ENCODE measurements around the gene SLC39A6.

SLC39A6 gene

GRCh38 chr18:36114251-36114650 lies 14.9 kb downstream of the SLC39A6 start:
- peaks cover 11 to 78% of the 10 kb centered on the region in 2 experiments; a peak in 2 of 3 replicates for H3K36me3 ChIP-seq (ENCODE audit: control insufficient read depth in 2 of 2, insufficient read depth in 1 of 2, low read length in 2 of 2)
- TF ChIP-seq ZFP3 (tag by site-specific recombination; IDR thresholded peaks at IDR 0.05; ENCODE audit: low read depth): no peak
- TF ChIP-seq ZNF112 (tag by site-specific recombination; IDR thresholded peaks at IDR 0.05): no peak
- TF ChIP-seq ZNF792 (tag by site-specific recombination; IDR thresholded peaks at IDR 0.05): no peak
- TF ChIP-seq ZBTB7A (tag by site-specific recombination; IDR thresholded peaks at IDR 0.05; ENCODE audit: low read depth): no peak
- no peak for TF ChIP-seq ZNF658 (tag by site-specific recombination; IDR thresholded peaks at IDR 0.05)
- TF ChIP-seq BCL11B (tag by site-specific recombination; IDR thresholded peaks at IDR 0.05; ENCODE audit: low read depth): no peak
- TF ChIP-seq ZBTB21 (tag by site-specific recombination; IDR thresholded peaks at IDR 0.05): no peak
- TF ChIP-seq ZBTB8A (tag by site-specific recombination; IDR thresholded peaks at IDR 0.05): no peak
- no peak for TF ChIP-seq KLF9 (tag by site-specific recombination; IDR thresholded peaks at IDR 0.05; ENCODE audit: low read depth)
- TF ChIP-seq ZNF473 (tag by site-specific recombination; IDR thresholded peaks at IDR 0.05): no peak
- no peak for TF ChIP-seq ZNF391 (tag by site-specific recombination; IDR thresholded peaks at IDR 0.05; ENCODE audit: borderline replicate concordance, low read depth)
- TF ChIP-seq SALL2 (tag by site-specific recombination; IDR thresholded peaks at IDR 0.05; ENCODE audit: borderline replicate concordance): no peak
- ChIA-PET CTCF (interaction anchor here (0.6 to 1.4 kb wide), 2 partner anchors 19 to 170 kb away, joined by 3 to 6 read pairs; no protein-coding TSS in a partner anchor), POLR2A (no interaction called here)
- H3K9me3 ChIP-seq (ENCODE audit: control insufficient read depth, insufficient read depth, low read depth, low read length): no peaks in the 10 kb centered on the region
- no peaks in the 10 kb centered on the region for H3K4me1 ChIP-seq (ENCODE audit: control insufficient read depth, insufficient read depth, low read length)
- H3K4me3 ChIP-seq (ENCODE audit: low read depth, low read length): no peak overlapping the region
- H3K27ac ChIP-seq (ENCODE audit: extremely low read depth, low read depth, low read length): no peak overlapping the region

DNA sequence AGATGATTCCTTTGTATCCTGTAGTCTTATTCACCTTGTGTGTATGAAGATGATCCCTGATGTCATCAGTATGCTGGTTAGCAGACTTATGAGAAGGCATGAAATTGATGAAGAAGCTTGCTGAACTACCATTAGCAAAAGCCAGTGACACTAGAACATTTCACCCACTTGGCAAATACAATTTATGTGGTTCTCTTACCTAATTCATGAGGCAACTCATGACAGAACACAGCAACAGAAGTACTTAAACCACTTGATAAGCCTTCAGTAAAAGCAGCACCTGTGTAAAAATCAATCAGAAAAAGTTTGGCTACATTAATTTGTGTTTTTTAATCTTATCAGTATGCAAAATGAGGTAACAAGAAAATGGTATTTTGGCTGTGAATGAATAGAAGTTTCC lies 16.8 kb downstream of the SLC39A6 start:
- H3K9me3 ChIP-seq (ENCODE audit: control insufficient read depth, insufficient read depth, low read depth, low read length): no peaks in the 10 kb centered on the region
- peaks cover 11 to 80% of the 10 kb centered on the region in 2 experiments; a peak in 2 of 3 replicates for H3K36me3 ChIP-seq (ENCODE audit: control insufficient read depth in 2 of 2, insufficient read depth in 1 of 2, low read length in 2 of 2)
- POLR2A ChIA-PET: interaction anchor here (1.0 kb wide), 1 partner anchor 17 kb away, joined by 3 read pairs; the partner anchor contains the start of gene SLC39A6
- no peaks in the 10 kb centered on the region for H3K4me1 ChIP-seq (ENCODE audit: control insufficient read depth, insufficient read depth, low read length)
- H3K4me3 ChIP-seq (ENCODE audit: low read depth, low read length): no peak overlapping the region
- CTCF ChIA-PET: no interaction called here
- H3K27ac ChIP-seq (ENCODE audit: extremely low read depth, low read depth, low read length): no peak overlapping the region
- TF ChIP-seq ZNF626 (tag by site-specific recombination; IDR thresholded peaks at IDR 0.05) (no peak), KLF9 (tag by site-specific recombination; IDR thresholded peaks at IDR 0.05; ENCODE audit: low read depth) (no peak), ZNF701 (tag by site-specific recombination; IDR thresholded peaks at IDR 0.05) (no peak), ZNF549 (tag by site-specific recombination; IDR thresholded peaks at IDR 0.05) (no peak), ZNF426 (tag by site-specific recombination; IDR thresholded peaks at IDR 0.05) (no peak), ZNF629 (tag by site-specific recombination; IDR thresholded peaks at IDR 0.05) (no peak), ELK4 (IDR thresholded peaks at IDR 0.05; ENCODE audit: borderline replicate concordance, low read depth, low read length) (no peak), ZNF555 (tag by site-specific recombination; conservative IDR thresholded peaks at IDR 0.05) (no peak)

DNA sequence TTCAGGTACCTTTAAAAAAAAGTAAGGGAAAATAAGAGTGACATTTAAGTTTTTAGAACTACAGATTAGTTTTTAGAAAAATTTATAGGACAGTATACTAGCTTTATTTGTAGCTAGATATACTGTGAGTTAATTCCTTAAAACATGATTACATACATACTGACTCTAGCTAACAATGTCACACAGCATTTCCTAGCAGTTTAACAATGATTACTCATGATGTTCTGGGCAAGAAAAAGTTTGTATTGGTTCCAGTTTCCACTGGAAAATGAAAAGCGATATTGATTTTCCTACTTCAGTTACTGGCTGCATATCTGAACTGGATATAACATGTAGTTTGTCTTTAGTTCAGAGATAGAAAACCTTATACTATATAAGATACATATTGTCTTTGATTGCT lies 19.4 kb downstream of the SLC39A6 start:
- Histone ChIP-seq H3K36me3 (ENCODE audit: control insufficient read depth in 2 of 2, insufficient read depth in 1 of 2, low read length in 2 of 2) (peaks cover 11 to 62% of the 10 kb centered on the region in 2 experiments; a peak in 2 of 3 replicates), H3K27ac (ENCODE audit: extremely low read depth, low read depth, low read length) (no peak overlapping the region), H3K4me3 (ENCODE audit: low read depth, low read length) (no peak overlapping the region), H3K9me3 (ENCODE audit: control insufficient read depth, insufficient read depth, low read depth, low read length) (no peaks in the 10 kb centered on the region), H3K4me1 (ENCODE audit: control insufficient read depth, insufficient read depth, low read length) (no peaks in the 10 kb centered on the region)
- ChIA-PET POLR2A (no interaction called here), CTCF (interaction anchor here (0.6 to 1.3 kb wide), 3 partner anchors 10 to 240 kb away, joined by 3 read pairs; no protein-coding TSS in a partner anchor)
- TF ChIP-seq ZBTB7A (tag by site-specific recombination; IDR thresholded peaks at IDR 0.05; ENCODE audit: low read depth) (no peak), ZNF335 (tag by site-specific recombination; conservative IDR thresholded peaks at IDR 0.05) (no peak), ZNF2 (tag by site-specific recombination; IDR thresholded peaks at IDR 0.05) (no peak), ZNF624 (tag by site-specific recombination; IDR thresholded peaks at IDR 0.05) (no peak), ZNF777 (tag by site-specific recombination; IDR thresholded peaks at IDR 0.05; ENCODE audit: borderline replicate concordance) (no peak), GFI1B (tag by site-specific recombination; IDR thresholded peaks at IDR 0.05) (no peak), ZNF791 (tag by site-specific recombination; IDR thresholded peaks at IDR 0.05) (no peak), ZNF514 (tag by site-specific recombination; IDR thresholded peaks at IDR 0.05) (no peak), ZSCAN23 (tag by site-specific recombination; IDR thresholded peaks at IDR 0.05) (no peak), ZNF341 (tag by site-specific recombination; IDR thresholded peaks at IDR 0.05; ENCODE audit: low read depth) (no peak), ZNF112 (tag by site-specific recombination; IDR thresholded peaks at IDR 0.05) (no peak), HOXD13 (CRISPR knock-in tag; IDR thresholded peaks at IDR 0.05; ENCODE audit: borderline replicate concordance) (no peak), ZNF184 (tag by site-specific recombination; IDR thresholded peaks at IDR 0.05) (no peak), FEZF1 (tag by site-specific recombination; IDR thresholded peaks at IDR 0.05) (no peak)
- TF ChIP-seq, protein P1, sequence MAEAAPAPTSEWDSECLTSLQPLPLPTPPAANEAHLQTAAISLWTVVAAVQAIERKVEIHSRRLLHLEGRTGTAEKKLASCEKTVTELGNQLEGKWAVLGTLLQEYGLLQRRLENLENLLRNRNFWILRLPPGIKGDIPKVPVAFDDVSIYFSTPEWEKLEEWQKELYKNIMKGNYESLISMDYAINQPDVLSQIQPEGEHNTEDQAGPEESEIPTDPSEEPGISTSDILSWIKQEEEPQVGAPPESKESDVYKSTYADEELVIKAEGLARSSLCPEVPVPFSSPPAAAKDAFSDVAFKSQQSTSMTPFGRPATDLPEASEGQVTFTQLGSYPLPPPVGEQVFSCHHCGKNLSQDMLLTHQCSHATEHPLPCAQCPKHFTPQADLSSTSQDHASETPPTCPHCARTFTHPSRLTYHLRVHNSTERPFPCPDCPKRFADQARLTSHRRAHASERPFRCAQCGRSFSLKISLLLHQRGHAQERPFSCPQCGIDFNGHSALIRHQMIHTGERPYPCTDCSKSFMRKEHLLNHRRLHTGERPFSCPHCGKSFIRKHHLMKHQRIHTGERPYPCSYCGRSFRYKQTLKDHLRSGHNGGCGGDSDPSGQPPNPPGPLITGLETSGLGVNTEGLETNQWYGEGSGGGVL (tag by site-specific recombination; IDR thresholded peaks at IDR 0.05): no peak
